EL (cell line): ENCODE data around the gene YIPF3.
"Not testable (repeated sequence)": the region's sequence is repeated elsewhere in the genome, so short reads cannot be mapped to it uniquely, and the experiment has no call there.

Experiments used
- DNase-seq: peaks from one replicate; pipeline ENCODE4 v3.0.0-alpha.2; 2016

The YIPF3 gene

DNA sequence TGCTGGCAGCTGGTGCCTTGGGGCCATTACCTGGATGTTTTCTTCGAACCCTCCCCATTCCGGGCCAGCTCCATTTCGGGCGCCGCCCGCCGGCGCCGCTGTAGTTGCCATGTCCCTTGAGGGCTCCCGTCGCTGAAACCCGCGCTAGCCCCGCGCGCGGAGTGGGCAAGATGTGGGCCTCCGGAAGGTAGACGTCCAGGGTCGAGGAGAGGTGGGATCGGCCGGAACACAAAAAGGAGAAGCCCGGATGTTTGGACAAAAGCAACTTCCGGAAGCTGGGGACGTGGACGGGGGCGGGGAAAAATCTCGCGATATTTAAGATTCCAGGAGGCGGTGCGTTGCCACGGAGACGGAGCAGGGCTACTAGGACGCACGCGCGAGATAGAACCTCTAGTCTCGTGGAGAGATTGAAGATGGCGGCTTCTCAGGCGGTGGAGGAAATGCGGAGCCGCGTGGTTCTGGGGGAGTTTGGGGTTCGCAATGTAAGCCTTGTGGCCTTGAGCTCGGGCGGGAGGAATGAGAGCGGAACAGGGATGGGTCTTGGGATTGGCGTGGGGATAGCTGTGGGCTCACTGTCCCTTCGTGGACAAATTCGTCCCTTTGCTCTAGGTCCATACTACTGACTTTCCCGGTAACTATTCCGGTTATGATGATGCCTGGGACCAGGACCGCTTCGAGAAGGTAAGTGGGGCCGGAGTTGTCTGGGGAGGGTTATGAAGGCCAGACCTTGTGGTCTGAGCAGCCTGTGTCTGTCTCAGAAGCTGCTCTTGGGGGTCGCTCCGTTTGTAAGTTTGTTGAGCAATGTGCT is at the start of gene YIPF3, which contains the start of gene POLR1C:
Gene YIPF3 (minus strand): TSS at position 230 of the 808 bp plus-strand sequence. CDS start 119 bp downstream, at position 111.
Gene POLR1C (plus strand): TSS at position 393 of the 808 bp plus-strand sequence. CDS start 21 bp downstream, at position 414.
- DNase-seq = peak; percentile 99

DNA sequence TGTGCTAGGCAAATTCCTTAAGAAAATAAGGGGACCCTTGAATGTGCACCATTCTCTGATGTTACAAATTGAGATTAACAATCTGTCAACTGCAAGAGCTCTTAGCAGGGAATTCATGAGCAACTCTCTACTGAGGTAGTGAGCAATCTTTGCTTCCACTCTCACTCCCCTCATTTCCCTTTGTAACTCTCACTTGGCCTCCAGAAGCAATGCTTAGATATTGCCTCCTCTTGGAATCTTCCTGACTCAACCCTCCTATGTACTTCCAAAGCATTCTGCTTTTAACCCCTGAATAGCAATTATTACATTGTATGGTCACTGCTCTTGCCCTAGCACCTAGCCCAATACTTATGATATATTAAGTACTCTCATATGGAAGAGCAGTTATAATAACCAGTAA is 42.6 kb upstream of the YIPF3 start:
- no peak for DNase-seq

DNA sequence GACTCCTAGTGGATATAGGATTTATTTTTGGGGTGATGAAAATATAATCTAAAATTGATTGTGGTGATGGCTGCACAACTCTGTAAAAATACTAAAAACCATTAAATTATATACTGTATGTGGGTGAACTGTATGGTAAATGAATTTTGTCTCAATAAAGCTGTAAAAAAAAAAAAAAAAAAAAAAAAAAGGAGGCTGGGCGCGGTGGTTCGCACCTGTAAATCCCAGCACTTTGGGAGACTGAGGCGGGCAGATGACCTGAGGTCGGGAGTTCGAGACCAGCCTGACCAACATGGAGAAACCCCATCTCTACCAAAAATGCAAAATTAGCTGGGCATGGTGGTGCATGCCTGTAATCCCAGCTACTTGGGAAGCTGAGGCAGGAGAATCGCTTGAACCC is 40.9 kb upstream of the YIPF3 start:
- not testable (repeated sequence) for DNase-seq

DNA sequence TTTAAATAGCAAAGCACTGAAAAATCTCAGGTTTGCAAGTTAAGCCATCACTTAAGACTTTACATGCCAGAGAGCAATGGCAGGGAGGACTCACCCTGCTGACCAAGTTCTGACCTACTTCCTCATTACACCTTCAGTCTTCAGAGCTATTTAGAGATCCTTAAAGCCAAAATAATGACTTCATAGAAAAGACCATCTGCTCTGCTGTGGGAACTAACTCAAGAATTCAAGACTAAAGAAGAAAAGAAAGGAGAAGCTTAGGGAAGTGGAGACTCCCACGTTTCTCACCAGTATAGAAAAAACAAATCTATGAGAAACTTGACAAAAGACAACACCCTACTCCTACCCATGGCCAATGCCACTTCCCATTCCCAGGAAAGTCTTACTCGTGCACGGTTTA is 30.5 kb upstream of the YIPF3 start:
- no peak for DNase-seq

DNA sequence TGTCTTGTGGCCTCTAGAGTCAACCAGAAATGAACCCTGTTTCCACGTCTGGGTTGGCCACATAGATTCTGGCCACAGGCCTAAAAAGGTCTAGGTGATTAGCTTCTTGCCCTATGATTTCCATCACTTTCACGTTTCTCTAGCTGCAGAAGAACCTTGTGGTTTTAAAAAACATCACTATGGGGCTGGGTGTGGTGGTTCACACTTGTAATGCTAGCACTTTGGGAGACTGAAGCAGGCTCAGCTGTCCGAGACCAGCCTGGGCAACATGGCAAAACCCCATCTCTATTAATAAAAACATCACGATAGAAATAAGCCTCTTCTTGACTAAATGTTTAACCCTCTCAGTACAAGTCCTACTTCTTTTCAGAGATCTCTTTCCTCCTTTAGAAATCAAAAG is 27.7 kb upstream of the YIPF3 start:
- no peak for DNase-seq

DNA sequence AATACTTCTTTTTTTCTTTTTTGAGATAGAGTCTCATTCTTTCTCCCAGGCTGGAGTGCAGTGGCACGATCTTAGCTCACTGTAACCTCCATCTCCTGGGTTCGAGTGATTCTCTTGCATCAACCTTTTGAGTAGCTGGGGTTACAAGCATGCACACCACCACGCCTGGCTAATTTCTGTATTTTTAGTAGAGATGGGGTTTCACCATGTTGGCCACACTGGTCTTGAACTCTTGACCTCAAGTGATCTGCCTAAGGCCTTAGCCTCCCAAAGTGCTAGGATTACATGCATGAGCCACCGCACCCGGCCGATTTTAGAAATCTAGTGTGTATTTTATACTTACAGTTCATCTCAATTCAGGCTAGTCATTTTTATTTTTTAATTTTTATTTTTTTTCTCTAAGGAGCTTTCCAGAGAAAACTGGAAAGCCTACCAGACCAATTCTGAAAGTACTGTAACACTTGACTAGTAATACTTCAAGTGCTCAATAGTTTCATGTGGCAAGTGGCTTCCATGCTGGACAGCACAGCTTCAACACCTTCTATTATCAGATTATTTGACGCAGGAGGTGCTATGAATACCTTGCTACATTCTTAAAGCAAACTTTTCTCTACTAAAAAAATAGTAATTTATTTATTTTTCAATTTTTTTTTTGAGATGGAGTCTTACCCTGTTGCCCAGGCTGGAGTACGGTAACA is 25.2 kb upstream of the YIPF3 start:
- no peak for DNase-seq

DNA sequence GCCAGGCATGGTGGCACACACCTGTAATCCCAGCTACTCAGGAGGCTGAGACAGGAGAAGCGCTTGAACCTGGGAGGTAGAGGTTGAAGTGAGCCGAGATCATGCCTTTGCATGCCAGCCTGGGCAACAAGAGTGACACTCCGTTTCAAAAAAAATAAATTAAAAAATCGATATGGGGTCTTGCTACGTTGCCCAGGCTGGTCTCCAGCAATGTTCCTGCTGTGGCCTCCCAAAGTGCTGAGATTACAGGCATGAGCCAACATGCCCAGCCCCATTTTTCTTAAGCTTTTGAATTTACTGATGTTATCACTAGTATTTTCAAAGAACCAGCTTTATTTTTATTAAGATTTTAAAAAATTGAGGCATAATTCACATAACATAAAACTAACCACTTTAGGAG is 23.8 kb upstream of the YIPF3 start:
- no peak for DNase-seq

DNA sequence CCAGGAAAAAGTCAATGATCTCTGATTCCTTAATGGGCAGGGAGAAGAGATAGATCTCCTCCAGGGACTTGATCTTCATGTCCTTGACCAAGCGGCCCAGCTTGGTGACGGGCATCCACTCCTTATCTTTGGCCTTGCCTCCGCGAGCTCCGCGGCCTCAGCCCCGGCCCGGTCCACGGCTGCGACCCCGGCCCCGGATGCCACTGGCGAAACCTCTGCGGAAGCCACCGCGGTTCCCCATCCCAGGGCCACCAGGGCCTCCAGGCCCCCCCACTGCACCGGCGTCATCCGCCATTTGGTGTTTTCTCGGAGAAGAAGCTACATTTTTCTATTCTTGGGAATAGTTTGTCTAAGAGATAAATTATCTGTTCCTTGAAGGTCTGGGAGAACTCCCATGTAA is 22.7 kb upstream of the YIPF3 start:
- not testable (repeated sequence) for DNase-seq

DNA sequence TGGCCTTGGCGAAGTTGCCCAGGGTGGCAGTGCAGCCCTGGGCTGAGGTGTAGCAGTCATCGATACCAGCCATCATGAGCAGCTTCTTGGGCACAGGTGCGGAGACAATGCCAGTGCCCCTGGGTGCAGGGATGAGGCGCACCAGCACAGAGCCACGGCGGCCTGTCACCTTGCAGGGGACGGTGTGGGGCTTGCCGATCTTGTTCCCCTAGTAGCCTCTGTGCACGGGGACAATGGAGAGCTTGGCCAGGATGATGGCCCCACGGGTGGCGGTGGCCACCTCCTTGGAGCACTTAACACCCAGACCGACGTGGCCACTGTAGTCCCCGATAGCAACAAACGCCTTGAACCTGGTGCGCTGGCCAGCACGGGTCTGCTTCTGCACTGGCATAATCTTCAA is 22.3 kb upstream of the YIPF3 start:
- DNase-seq = not testable (repeated sequence)

DNA sequence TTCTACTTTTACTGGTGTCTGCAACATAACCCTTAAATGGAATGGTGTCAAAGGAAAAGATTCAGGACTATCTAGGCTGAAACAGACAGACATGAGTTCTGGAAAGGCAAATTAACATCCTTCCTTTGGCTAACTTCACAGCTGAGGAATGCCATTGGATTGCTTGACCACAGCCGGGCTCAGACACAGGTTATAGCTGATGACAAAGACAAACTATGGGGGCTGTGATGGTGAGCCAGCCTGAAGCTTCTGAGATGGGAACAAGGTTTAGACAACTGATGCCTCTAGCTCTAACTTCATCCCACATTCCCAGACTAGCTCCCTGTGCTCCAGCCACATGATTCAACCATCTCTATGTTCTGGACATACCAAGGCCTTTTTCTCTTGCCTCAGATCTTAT is 15.5 kb upstream of the YIPF3 start:
- DNase-seq = no peak

DNA sequence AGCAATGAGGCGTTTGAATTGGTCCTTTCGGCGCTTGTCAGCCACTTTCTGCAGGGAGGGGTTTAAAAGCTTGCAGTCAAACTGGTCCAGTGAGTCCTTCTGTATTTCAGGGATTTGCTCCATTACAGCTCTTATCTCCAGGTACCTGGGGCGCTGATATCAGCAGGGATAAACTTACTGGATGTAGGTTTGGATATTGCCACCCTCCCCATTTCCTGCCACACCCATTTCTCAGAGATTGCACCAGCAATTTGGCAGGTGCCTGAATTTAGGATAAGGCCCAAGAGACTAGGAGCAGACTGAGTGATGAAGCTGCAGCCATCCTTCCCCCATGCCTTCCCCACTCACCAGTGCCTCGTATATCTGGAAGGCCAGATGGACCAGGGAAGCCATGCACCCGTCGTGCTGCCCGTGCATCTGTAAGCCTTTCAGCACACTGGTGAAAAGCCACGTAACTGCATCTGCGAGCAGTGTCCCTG is 7.8 kb upstream of the YIPF3 start:
- DNase-seq = no peak

DNA sequence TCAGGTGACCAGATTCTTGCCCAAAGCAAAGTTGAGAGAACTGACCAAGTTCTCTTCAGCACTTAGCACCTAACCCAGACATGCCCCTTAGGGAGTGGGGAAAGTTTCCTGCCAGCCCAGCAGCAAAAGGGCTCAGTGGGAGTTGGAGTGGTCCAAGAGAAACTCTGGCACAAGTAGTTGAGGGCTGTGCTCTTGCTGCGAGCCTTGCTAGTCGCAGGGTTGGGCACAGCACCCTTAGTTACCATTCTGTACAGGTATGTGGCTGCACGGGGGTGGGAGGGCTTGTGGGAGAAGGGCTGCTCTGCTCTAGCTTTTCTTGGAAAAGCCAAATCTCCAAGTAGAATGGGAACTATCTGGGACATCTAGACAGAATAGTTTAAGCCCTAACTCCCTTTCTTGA is 6.6 kb upstream of the YIPF3 start:
- DNase-seq = no peak

DNA sequence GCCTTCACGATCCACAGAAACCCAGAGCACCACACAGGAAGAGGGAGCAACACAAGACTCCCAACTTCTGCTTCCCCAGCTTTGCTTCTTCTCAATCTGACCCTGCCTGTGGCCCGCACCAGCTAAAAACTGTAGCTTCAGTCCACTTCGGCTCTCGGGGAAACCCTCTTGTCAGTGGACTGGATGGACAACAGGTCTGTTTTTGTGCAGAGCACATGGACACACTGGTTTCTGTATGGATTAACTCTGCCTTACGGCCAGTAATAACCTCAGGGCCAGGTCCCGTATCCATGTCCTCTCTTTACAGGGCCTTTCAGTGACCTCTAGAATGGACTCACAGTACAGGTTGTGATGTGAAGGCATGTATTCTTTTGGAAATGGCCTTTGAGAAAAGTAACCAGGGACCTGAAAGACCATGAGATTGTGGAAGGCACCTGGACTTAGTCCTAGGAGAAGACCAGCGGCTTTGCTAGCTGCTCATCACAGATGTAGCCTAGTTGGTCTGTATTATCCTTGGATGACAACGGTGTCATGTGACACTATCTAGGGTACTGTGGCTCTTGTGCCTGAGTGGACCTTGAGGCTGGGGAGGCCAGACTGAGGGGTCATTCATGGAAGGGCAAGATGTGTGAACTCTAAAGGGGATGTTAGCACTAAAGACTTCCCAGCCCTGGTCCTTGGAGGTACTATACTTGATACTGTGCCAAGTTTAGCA is 6.0 kb upstream of the YIPF3 start:
- DNase-seq = no peak

DNA sequence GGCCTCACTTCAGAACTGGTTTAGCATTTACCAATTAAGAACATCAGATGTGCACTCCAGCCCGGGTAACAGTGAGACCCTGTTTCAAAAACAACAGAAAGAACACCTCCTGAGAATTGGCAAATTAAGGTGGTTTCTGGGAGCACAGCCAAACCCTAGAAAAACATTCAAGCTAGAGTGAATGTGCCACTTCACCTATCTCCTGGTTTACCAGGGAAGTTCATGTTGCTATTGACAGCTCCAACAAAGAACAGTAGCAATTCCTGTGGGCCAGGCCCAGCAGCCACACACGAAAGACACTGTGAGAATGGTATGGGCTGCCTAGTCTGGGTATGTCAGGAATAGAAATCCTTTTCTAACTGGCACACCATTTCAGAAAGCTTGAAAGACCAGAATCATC is 5.1 kb upstream of the YIPF3 start:
- no peak for DNase-seq

DNA sequence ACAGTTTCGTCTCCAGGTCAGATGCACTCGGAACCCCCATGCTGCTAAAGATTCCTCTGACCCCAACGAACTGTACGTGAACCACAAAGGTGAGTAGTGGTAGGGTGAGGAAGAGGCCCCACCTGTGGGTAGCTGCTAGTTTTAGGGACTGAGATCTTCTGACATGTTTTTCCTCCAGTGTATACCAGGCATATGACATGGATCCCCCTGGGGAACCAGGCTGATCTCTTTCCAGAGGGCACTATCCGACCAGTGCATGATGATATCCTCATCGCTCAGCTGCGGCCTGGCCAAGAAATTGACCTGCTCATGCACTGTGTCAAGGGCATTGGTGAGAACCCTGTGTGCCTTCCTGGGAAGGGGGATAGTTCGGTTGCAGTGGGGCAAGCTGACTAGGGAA is 3.4 kb upstream of the YIPF3 start:
- DNase-seq = no peak

DNA sequence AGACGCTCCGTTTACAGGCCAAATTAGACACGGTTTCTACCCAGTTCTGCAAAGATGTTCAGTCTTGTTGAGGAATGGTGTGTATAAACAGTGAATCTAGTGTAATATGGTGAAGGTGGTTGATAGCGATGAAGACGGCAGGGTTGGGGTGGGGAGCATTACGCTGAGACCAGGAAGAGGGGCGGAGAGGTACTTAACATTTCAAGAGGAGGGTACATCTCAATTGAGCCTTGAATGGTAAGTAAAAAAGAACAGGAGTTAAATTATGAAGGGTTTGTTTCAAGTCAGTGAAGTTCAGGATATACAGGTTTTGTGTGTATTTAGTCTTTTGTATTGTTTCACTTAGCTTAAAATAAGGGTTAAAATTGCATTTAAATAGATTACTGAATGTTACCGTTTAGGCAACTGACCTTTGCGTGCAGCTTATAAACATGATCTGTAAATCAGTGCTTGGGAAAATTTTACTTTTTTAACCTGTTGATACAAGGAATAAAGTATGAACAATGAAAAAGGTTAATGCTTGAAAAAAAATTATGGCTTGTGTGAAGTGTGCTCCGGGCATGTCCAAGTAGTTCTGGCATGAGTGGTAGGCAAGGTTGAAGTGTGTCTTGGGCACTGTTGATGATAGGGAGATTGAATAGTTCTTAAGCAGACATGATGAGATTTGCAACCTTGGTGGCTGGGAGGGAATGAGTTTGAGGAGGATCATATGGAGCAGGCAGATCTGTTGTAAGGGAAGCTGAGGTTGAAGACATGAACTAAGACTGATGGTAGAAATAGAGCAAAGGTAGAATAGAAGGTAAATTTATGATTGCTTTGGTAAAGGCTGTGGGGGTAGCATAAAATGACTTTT is 1.0 kb upstream of the YIPF3 start:
- DNase-seq = no peak

DNA sequence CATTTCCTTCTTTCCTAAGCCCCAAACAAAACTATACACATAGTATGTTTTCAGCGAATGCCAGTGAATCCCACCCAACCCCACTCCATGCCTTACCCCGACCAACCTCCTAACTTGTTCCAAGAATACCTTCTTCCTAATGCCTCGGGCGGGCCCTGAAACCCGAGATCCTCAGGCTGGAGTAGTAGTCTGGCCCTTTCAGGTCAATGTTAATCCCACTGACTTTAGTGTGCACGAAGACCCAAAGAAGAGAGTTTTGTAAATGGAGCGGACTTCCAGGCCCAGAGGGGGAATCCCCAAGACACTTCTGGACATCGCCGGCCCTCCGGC is 394 bp downstream of the YIPF3 start:
- no peak for DNase-seq

DNA sequence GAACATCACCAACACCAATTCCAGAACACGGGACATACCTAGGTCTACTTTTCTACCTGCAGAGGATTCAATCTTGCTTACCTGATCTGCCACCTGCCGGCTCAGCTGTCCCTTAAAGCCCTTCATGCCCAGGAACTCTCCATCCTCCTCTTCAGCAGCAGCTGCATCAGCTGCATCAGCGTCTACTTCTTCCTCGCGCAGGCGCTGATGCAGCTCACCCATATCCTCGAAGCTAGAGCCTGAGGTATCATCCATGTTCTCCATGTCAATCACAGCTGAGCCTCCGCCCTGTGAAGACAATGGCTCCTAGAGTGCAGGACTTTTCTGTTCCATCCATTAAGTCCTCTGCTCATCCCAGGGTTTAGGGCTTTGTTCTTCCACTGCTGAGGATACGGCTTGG is 918 bp downstream of the YIPF3 start:
- DNase-seq = no peak

DNA sequence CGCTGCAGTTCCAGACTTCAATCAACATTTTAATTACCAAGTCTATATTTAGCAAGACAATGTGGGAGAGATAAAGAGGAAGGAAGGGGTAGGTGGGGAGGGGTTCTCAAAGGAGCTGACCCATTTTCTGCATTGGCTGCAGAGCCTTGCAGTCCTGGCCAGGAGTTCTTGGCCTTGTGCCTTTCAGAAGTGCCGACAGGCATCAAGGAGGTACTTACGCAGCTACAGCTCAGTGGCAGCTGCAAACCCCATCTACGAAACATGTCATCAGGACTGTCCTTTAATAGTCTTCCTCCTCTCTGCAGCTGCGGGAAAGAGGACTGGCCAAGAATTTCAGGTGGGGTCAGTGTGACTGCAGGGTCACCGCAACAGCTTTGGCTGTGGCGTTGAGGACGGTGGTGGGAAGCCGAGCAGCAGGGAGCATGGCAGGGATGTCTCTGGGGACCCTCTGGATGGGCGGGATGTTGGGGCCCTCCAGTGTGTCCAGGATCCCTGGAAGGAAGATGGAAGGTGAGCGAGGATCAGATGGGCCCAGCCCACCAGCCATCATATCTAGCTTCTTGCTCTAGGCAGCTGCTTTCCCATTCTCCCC is 4.8 kb downstream of the YIPF3 start:
- no peak for DNase-seq

DNA sequence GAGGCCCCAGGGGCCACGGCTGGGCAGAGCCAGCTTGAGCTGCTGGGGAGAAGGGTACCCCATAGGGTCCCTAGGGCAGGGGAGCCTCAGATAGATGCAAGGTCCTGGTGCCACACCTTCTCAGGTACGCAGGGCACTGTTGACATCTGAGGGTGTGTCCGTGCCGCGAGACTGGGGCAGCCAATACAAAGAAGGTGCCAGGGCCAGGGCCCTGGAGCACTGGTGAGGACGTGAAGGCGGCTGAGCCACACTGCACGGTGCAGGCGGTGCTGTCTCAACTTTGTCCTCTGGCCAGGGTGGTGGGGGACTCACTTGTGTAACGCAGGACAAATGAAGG is 5.9 kb downstream of the YIPF3 start:
- no peak for DNase-seq

DNA sequence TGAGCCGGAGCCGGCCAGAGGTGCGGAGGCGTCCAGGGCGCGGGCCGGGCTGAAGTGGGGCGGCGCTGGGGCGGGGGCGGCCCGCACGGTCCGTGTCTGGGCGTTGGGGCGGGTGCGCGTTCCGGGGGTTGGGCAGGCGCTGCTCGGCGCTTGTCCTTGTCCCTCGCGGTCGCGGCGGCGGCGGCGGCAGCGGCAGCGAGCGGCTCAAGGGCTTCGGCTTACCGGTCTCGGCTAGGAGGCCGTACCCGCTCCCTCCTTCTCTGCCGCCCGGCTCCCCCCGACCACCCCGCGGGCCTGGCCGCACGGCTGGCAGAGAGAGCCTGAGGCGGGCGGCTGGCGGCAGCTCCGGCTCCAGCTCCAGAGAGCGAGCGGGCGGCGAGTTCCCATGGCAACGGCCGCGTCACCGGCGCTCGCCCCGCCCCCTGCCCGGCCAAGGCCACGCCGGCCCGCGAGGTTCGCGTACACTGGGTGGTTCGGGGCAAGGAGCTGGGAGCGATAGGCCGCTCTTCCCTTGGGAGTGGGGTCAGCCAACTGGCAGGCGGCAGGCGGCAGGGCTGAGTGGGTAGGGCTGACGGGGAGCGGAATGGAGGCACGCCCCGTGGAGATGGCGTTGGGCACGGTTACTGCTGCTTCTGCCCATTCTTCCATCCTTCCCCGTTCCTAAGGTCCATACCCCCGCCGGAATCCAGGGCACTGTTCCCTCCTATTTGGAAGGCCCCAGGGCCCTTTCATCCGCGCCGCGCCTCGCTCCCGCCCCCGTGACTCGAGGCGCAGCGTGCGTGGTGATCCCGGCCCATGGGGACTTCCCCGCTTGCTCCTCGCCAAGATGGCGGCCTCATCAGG is 6.5 kb downstream of the YIPF3 start, which contains the start of gene LRRC73:
Gene LRRC73 (minus strand): TSS at position 363 of the 843 bp plus-strand sequence. CDS start 561 bp downstream, outside the sequence.
- DNase-seq = peak; percentile 84
